H1 (cell line): ENCODE measurements around the gene NBL1. TPM values are rescaled to one million over a fixed set of nuclear protein-coding genes. Genes with fewer than 3 reads are reported as not detected.

Source experiments
- CTCF ChIA-PET: fragments of 300-600 bp; sonication (Branson Sonifier 250); formaldehyde crosslinking; loops from one replicate; lab custom pipeline; 2021; ENCODE audit not compliant: partially characterized antibody; lab: Charles Lee
- POLR2A ChIA-PET: fragments of 300-600 bp; sonication (Branson Sonifier 250); formaldehyde crosslinking; loops from one replicate; lab custom pipeline; 2021; ENCODE audit warnings: inconsistent platforms; ENCODE audit not compliant: partially characterized antibody; lab: Charles Lee
- DNase-seq, 2 experiments: peaks; one replicate each; pipeline versions ENCODE4 v3.0.0 to v3.0.0-alpha.2; 2010 to 2022; ENCODE audit warnings: low spot score in 2 of 2, low read depth in 1 of 2, mixed read lengths in 1 of 2
- FAIRE-seq: peaks from 2 replicates; lab custom pipeline; 2011; peaks lifted over from hg19 to GRCh38; lab: Jason Lieb, UNC
- H2AFZ ChIP-seq: 2 replicates; pipeline ENCODE4 v1.8.1; 2012; ENCODE audit warnings: low read length, inconsistent platforms
- H2AK5ac ChIP-seq: 2 replicates; pipeline ENCODE4 v1.6.1; 2013; ENCODE audit warnings: low read depth, low read length
- H2BK120ac ChIP-seq: replicated peaks from 2 replicates; pipeline ENCODE3; 2013; ENCODE audit warnings: low read depth, low read length, inconsistent platforms
- H2BK12ac ChIP-seq: 2 replicates; pipeline ENCODE4 v1.6.1; 2013; ENCODE audit warnings: low read depth, low read length
- H2BK15ac ChIP-seq: 2 replicates; pipeline ENCODE4 v1.6.1; 2013; ENCODE audit warnings: low read length
- H2BK20ac ChIP-seq: 2 replicates; pipeline ENCODE4 v1.6.1; 2013; ENCODE audit warnings: low read length
- H2BK5ac ChIP-seq: 2 replicates; pipeline ENCODE4 v1.6.1; 2013; ENCODE audit warnings: low read depth, low read length
- H3K14ac ChIP-seq: 2 replicates; pipeline ENCODE4 v1.6.1; 2013; ENCODE audit warnings: inconsistent platforms; ENCODE audit not compliant: insufficient read length
- H3K18ac ChIP-seq: 2 replicates; pipeline ENCODE4 v1.6.1; 2013; ENCODE audit warnings: low read length; ENCODE audit errors: extremely low read depth
- H3K23ac ChIP-seq: 2 replicates; pipeline ENCODE4 v1.6.1; 2013; ENCODE audit warnings: inconsistent platforms; ENCODE audit not compliant: insufficient read length
- H3K23me2 ChIP-seq: 2 replicates; pipeline ENCODE4 v1.6.1; 2013; ENCODE audit warnings: low read depth, low read length
- H3K27ac ChIP-seq: 2 replicates; pipeline ENCODE4 v1.6.1; 2011; ENCODE audit warnings: low read depth, low read length, inconsistent platforms
- H3K27me3 ChIP-seq, 4 experiments: replicated peaks in 1 of 4; 1 replicate in 1 of 4; 2 replicates in 3 of 4; pipeline versions ENCODE4 v1.6.1 to v1.8.1; 2011 to 2013; ENCODE audit warnings: low read length in 3 of 4, mild to moderate bottlenecking in 3 of 4, inconsistent platforms in 2 of 4, mixed read lengths in 2 of 4, moderate library complexity in 1 of 4; ENCODE audit not compliant: control insufficient read depth in 3 of 4, insufficient read depth in 3 of 4; ENCODE audit errors: extremely low read depth in 1 of 4
- H3K36me3 ChIP-seq, 4 experiments: 2 replicates each; pipeline versions ENCODE4 v1.6.1 to v1.8.1; 2011 to 2013; ENCODE audit warnings: mild to moderate bottlenecking in 4 of 4, low read length in 3 of 4, moderate library complexity in 2 of 4, control low read depth in 1 of 4, inconsistent platforms in 1 of 4; ENCODE audit not compliant: insufficient read depth in 4 of 4, control insufficient read depth in 2 of 4
- H3K4ac ChIP-seq: replicated peaks from 2 replicates; pipeline ENCODE3; 2013; ENCODE audit warnings: low read length, low read depth, mixed read lengths, inconsistent platforms; ENCODE audit not compliant: insufficient read length
- H3K4me1 ChIP-seq, 4 experiments: replicated peaks in 1 of 4; 1 replicate in 1 of 4; 2 replicates in 3 of 4; pipeline versions ENCODE4 v1.6.1 to v1.8.1; 2011 to 2013; ENCODE audit warnings: low read length in 3 of 4, inconsistent platforms in 2 of 4, mixed read lengths in 1 of 4; ENCODE audit not compliant: insufficient read depth in 4 of 4, control insufficient read depth in 3 of 4
- H3K4me2 ChIP-seq, 2 experiments: 2 replicates each; pipeline versions ENCODE4 v1.6.1 to v1.8.1; 2011 to 2013; ENCODE audit warnings: low read depth in 2 of 2, low read length in 2 of 2, control low read depth in 1 of 2, inconsistent platforms in 1 of 2, mild to moderate bottlenecking in 1 of 2; ENCODE audit not compliant: insufficient read depth in 1 of 2
- H3K4me3 ChIP-seq, 4 experiments: fragments of 200-600, 300-600 bp in 1 of 4; sonication (generic), shearing (Covaris generic), sonication (Bioruptor Twin) in 1 of 4; 2 replicates each; pipeline versions ENCODE4 v1.5.1 to v1.8.1; 2011 to 2016; ENCODE audit warnings: low read length in 4 of 4, low read depth in 3 of 4, control low read depth in 2 of 4, inconsistent platforms in 2 of 4, mild to moderate bottlenecking in 2 of 4, mixed read lengths in 1 of 4, moderate library complexity in 1 of 4; ENCODE audit not compliant: insufficient read depth in 2 of 4; ENCODE audit errors: extremely low read depth in 1 of 4
- H3K56ac ChIP-seq: replicated peaks from 2 replicates; pipeline ENCODE3; 2013; ENCODE audit warnings: low read depth, mild to moderate bottlenecking, mixed read lengths, low read length, inconsistent platforms; ENCODE audit not compliant: insufficient read length
- H3K79me1 ChIP-seq: 2 replicates; pipeline ENCODE4 v1.6.1; 2013; ENCODE audit warnings: low read depth, low read length, control low read depth
- H3K79me2 ChIP-seq, 2 experiments: 2 replicates each; pipeline versions ENCODE4 v1.6.1 to v1.8.1; 2012 to 2013; ENCODE audit warnings: low read length in 2 of 2, mild to moderate bottlenecking in 2 of 2, inconsistent platforms in 1 of 2; ENCODE audit not compliant: insufficient read depth in 2 of 2, control insufficient read depth in 1 of 2
- H3K9ac ChIP-seq, 4 experiments: replicated peaks in 1 of 4; 1 replicate in 1 of 4; 2 replicates in 3 of 4; pipeline versions ENCODE4 v1.6.1 to v1.8.1; 2011 to 2013; ENCODE audit warnings: low read depth in 3 of 4, low read length in 3 of 4, control low read depth in 2 of 4, mild to moderate bottlenecking in 2 of 4, moderate library complexity in 2 of 4, inconsistent platforms in 1 of 4; ENCODE audit errors: extremely low read depth in 1 of 4
- H3K9me3 ChIP-seq, 2 experiments: 2 replicates each; pipeline versions ENCODE4 v1.6.1 to v1.8.1; 2012 to 2013; ENCODE audit warnings: mild to moderate bottlenecking in 2 of 2, moderate library complexity in 2 of 2, control low read depth in 1 of 2, inconsistent platforms in 1 of 2, low read depth in 1 of 2, low read length in 1 of 2, mixed read lengths in 1 of 2; ENCODE audit not compliant: insufficient read depth in 2 of 2
- H4K20me1 ChIP-seq, 2 experiments: replicated peaks in 1 of 2; 2 replicates each; pipeline versions ENCODE3 to v1.8.1; 2011 to 2013; ENCODE audit warnings: inconsistent platforms in 2 of 2, low read length in 2 of 2, mild to moderate bottlenecking in 1 of 2; ENCODE audit not compliant: insufficient read depth in 2 of 2, control insufficient read depth in 1 of 2
- H4K5ac ChIP-seq: 2 replicates; pipeline ENCODE4 v1.6.1; 2013; ENCODE audit warnings: low read length, low read depth, mixed read lengths, inconsistent platforms; ENCODE audit not compliant: insufficient read length
- H4K8ac ChIP-seq: 2 replicates; pipeline ENCODE4 v1.8.0; 2013; ENCODE audit warnings: mild to moderate bottlenecking, moderate library complexity, low read length, inconsistent platforms; ENCODE audit not compliant: insufficient read depth; ENCODE audit errors: extremely low read depth
- H4K91ac ChIP-seq: replicated peaks from 2 replicates; pipeline ENCODE3; 2013; ENCODE audit warnings: low read length, mixed read lengths, inconsistent platforms; ENCODE audit not compliant: insufficient read length
- BRCA1 ChIP-seq: IDR thresholded peaks from 2 replicates; pipeline ENCODE4 v1.6.1; 2012; ENCODE audit warnings: low read depth, low read length, improper control_type of control experiment
- CHD1 ChIP-seq: IDR thresholded peaks from 2 replicates; pipeline ENCODE4 v1.6.1; 2012; ENCODE audit warnings: low read depth, low read length, improper control_type of control experiment
- JUN ChIP-seq: IDR thresholded peaks from 2 replicates; pipeline ENCODE4 v1.6.1; 2011; ENCODE audit warnings: low read depth, mild to moderate bottlenecking, improper control_type of control experiment, low read length
- KDM5A ChIP-seq: fragments of 200-600 bp; IDR thresholded peaks from 2 replicates; pipeline ENCODE4 v1.7.1; 2012; ENCODE audit warnings: mild to moderate bottlenecking, low read length, inconsistent platforms, mixed read lengths
- SRF ChIP-seq: IDR thresholded peaks from 2 replicates; pipeline ENCODE4 v1.6.1; 2011; ENCODE audit warnings: mild to moderate bottlenecking, low read depth, low read length, moderate library complexity
- TBP ChIP-seq: IDR thresholded peaks from 2 replicates; pipeline ENCODE4 v1.6.1; 2011; ENCODE audit warnings: low read depth, low read length, improper control_type of control experiment
- WGBS, 2 experiments: shearing (Covaris generic) in 1 of 2; methylation state at CpG; one replicate each; pipeline versions ENCODE4 v1.1.6 to v1.1.7; 2013 to 2015; ENCODE audit warnings: low lambda C conversion rate in 2 of 2, mixed read lengths in 2 of 2, inconsistent platforms in 1 of 2, low coverage in 1 of 2, missing lambda C conversion rate in 1 of 2; ENCODE audit not compliant: insufficient replicate concordance in 2 of 2, insufficient coverage in 1 of 2, insufficient read length in 1 of 2; ENCODE audit errors: extremely low coverage in 1 of 2, missing lambda C conversion rate in 1 of 2; 5-methylcytosine and 5-hydroxymethylcytosine counted together
- polyA plus RNA-seq, 7 experiments: library from polyadenylated mRNA; depleted of rRNA in 3 of 7; stranded (reverse) in 5 of 7; unstranded in 2 of 7; fragments of >200 nt in 5 of 7; fragments of 200-250 nt in 2 of 7; gene quantifications; 1 replicate in 5 of 7; 2 replicates in 1 of 7; 4 replicates in 1 of 7; pipeline versions ENCODE4 v1.2.1 to v1.2.3, GENCODE V29; 2011 to 2013; ENCODE audit warnings: missing spikeins in 2 of 7, mixed read lengths in 2 of 7
- total RNA-seq: library from RNA; stranded (reverse); fragmentation: NEBNext Ultra II Directional; extraction: Animal tissue kit (Norgen Biotek cat#: 25700); gene quantifications from 2 replicates; pipeline ENCODE4 v1.2.1, GENCODE V29; 2021

The NBL1 gene
- total and polyA plus RNA-seq, 2 of the 8 experiments (the other 6 are each of a cell fraction or from before 2014, with no cell fraction given): 8.7 to 9.7 TPM

DNA sequence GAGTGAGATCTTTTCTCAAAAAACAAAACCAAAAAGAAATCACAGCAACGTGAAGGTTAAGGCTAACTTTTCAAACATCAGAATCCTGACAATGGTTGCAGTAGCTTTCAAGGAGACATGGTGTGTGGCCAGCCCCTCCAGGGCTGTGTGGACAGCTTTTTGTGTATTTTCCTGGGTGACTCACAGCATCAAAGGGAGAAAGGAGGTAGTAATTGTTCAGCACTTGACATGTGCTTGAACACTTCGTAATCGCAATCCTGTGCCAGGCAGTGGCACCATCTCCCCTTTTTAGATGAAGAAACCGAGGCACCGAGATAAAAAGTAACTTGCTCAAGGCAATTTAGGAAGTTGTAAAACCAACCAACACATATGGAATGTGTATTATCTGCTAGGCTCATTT is 10.3 kb downstream of the NBL1 start:
- no peak for FAIRE-seq
- POLR2A ChIA-PET: interaction anchor here (1.0 to 1.2 kb wide), 2 partner anchors 72 to 167 kb away, joined by 3 read pairs; no protein-coding TSS in a partner anchor
- no peak overlapping the region; the same call in 1 of the 2 replicates for H3K27ac ChIP-seq

More for the DNA sequence above, 10.3 kb downstream of the NBL1 start:
- Histone ChIP-seq H2BK5ac (0 out of 2 replicates have a peak overlapping the region, but pooled peaks have one; percentile 3), H4K20me1 (no peaks in the 10 kb centered on the region), H3K9ac (no peak overlapping the region), H4K8ac (no peak overlapping the region), H3K79me2 (no peaks in the 10 kb centered on the region), H3K4ac (no peak overlapping the region), H3K4me2 (peak overlapping the region in 1 of 2 experiments; percentile 50; a peak in 1 of 4 replicates), H2BK12ac (peak overlapping the region; percentile 41; the same call in 1 of the 2 replicates), H3K36me3 (no peaks in the 10 kb centered on the region), H3K4me3 (no peak overlapping the region), H3K79me1 (no peaks in the 10 kb centered on the region), H3K4me1 (peaks cover 0 to 5% (median 3%) of the 10 kb centered on the region in 4 experiments; a peak in 5 of 7 replicates), H2BK15ac (no peak overlapping the region), H3K56ac (no peak overlapping the region), H3K14ac (no peak overlapping the region), H4K5ac (no peak overlapping the region), H2BK120ac (no peak overlapping the region), H2AFZ (no peak overlapping the region), H3K23ac (no peak overlapping the region), H2BK20ac (no peak overlapping the region), H2AK5ac (peak overlapping the region; percentile 4; the same call in 1 of the 2 replicates), H3K23me2 (no peaks in the 10 kb centered on the region), H3K18ac (0 out of 2 replicates have a peak overlapping the region, but pooled peaks have one; percentile 27), H4K91ac (no peak overlapping the region), H3K27me3 (no peaks in the 10 kb centered on the region; a peak in 1 of 7 replicates), H3K9me3 (no peaks in the 10 kb centered on the region)
- TF ChIP-seq SRF (no peak), BRCA1 (no peak), KDM5A (no peak), TBP (no peak), JUN (no peak), CHD1 (no peak)
- CTCF ChIA-PET: interaction anchor here (0.6 to 7.9 kb wide), 31 partner anchors 9 to 1187 kb away, joined by 3 to 63 read pairs (median 4); partner anchors contain the start of genes HTR6 and UBR4
- WGBS, 2 experiments: 91% methylated on average over 5 of the region's 5 CpGs; no CpG with 5 or more reads in 1 of the 2 experiments
- DNase-seq: no peak
